SU-DHL-6 (cell line): ENCODE measurements around the gene AJM1.

Source experiments
- CTCF ChIP-seq: fragments of 200-600 bp; sonication (generic); IDR thresholded peaks from one replicate; pipeline ENCODE4 v1.5.1; 2017; ENCODE audit warnings: antibody characterized with exemption, mild to moderate bottlenecking, low read length, moderate library complexity; ENCODE audit not compliant: insufficient read depth, poor library complexity, severe bottlenecking
- EZH2phosphoT487 ChIP-seq: fragments of 200-600 bp; sonication (generic), shearing (Covaris generic); conservative IDR thresholded peaks from 2 replicates; pipeline ENCODE4 v1.6.1; 2018; ENCODE audit warnings: mild to moderate bottlenecking, antibody characterized with exemption, low read length, moderate library complexity, mixed read lengths

GRCh38 chr9:136886610-136887597, 44.6 kb downstream of the AJM1 start:
- TF ChIP-seq CTCF (no peak), EZH2phosphoT487 (no peak)
